ENCODE data around the gene FCSK.
A peak's percentile ranks its signal among the peaks of the same experiment; 100 is the strongest.

The FCSK gene

DNA sequence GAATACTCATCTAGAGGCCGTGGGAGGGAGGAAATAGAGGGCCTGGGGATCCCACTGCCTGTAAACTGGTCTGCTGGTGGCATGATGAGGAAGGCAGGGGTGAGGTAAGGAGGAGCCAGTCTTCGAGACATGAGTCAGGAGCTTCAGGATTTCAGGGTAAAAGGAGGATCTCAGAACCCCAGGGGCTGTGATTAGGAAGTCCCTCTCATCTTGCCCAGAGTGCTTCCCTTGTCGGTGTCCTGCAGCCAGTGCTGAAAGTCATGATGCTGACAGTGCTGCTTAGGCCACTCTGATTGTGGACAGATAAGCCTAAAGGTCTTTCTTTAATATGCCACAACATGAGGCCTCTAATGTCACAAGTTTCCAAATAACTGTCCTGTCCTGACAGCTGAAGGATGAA is 39.4 kb downstream of the FCSK start:
- DNase-seq (ENCODE audit: low spot score): no peak
- no peak for TF ChIP-seq CTCF (IDR thresholded peaks at IDR 0.05; ENCODE audit: extremely low read depth, missing control alignments)

- no peak for TF ChIP-seq CTCF (IDR thresholded peaks at IDR 0.05; ENCODE audit: extremely low read depth, missing control alignments)
These were observed 39.9 kb downstream of the FCSK start for GRCh38 chr16:70494202-70494770.

DNA sequence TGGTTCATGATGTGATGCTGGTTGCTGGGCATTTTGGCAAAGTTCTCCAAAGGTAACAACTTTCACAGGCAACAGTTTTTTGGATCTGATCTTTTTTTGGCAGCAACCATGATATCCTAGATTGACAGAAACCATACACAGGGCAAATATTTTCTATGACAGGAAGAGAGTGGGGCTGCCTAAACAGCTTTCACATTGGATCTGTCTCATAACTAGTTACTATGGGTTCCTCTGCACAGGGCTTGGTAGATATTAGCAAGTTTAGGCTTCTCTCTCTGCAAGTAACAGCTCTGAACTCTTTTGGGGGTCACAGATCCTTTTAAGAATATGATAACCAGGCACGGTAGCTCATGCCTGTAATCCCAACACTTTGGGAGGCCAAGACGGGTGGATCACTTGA is 40.4 kb downstream of the FCSK start:
- TF ChIP-seq CTCF (IDR thresholded peaks at IDR 0.05; ENCODE audit: extremely low read depth, missing control alignments): no peak
- no peak for DNase-seq (ENCODE audit: low spot score)

More at GRCh38 chr16:70494202-70494770, 39.9 kb downstream of the FCSK start:
- no peak for DNase-seq (ENCODE audit: low spot score)

GRCh38 chr16:70495425-70496182 is 41.2 kb downstream of the FCSK start:
- no peak for TF ChIP-seq CTCF (IDR thresholded peaks at IDR 0.05; ENCODE audit: extremely low read depth, missing control alignments)
- no peak for DNase-seq (ENCODE audit: low spot score)

DNA sequence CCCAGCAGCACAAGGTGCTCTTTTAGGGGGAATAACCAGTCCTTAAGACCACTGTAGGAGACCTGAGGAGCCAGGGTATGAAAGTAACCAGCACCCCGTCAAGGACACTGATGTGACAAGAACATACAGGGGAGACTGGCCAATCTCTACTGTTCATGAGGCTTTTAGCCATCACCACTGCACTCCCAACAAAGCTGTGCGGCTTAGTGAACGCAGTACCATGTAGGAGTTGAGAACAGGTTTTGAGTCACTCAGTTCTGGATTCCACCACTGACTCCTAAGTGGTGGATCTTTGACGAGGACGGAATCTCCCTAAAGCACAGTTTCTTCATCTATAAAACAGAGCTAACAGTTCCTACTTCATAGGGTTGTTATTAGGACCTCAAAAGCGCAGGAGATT is 42.1 kb downstream of the FCSK start:
- no peak for TF ChIP-seq CTCF (IDR thresholded peaks at IDR 0.05; ENCODE audit: extremely low read depth, missing control alignments)
- DNase-seq (ENCODE audit: low spot score): no peak

DNA sequence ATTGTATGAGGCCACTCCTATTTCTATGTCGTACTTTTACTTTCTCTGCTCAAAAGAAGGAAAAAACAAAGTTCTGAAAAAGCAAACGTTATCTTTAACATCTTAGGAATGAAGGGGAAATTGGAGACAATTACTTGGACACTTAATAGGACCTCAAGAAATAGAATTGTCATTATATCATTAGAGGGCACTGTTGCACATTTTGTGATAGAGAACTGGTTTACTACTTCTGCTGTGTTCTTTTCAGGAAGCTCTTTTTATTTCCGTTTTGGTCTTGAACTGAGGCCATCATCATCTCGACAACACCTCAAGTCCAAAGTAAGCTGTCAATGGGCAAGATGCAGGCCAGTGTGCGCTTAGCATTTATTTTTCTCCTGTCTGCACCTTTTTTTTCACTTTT is 54.4 kb downstream of the FCSK start:
- no peak for TF ChIP-seq CTCF (IDR thresholded peaks at IDR 0.05; ENCODE audit: extremely low read depth, missing control alignments)
- DNase-seq (ENCODE audit: low spot score): peak; percentile 31

DNA sequence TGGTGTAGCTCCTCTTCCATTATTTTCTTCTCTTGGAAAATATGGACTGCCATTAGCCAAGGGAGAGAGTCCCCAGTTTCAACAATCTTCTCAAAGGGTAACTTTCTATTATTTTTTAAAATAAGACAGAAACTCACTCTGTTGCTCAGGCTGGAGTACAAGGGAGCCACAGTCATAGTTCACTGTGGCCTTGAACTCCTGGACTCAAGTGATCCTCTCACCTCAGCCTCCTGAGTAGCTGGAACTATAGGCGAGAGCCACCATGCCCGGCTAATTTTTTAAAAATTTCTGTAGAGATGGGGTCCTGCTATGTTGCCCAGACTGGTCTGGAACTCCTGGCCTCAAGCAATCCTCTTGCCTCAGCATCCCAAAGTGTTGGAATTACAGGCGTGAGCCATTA is 55.8 kb downstream of the FCSK start:
- DNase-seq (ENCODE audit: low spot score): no peak
- no peak for TF ChIP-seq CTCF (IDR thresholded peaks at IDR 0.05; ENCODE audit: extremely low read depth, missing control alignments)
